ENCODE data around the gene SIPA1L3.
"Not testable (repeated sequence)": the region's sequence is repeated elsewhere in the genome, so short reads cannot be mapped to it uniquely, and the experiment has no call there.

SIPA1L3 gene

GRCh38 chr19:38211151-38211591, 304.2 kb downstream of the SIPA1L3 start:
- no peak for DNase-seq (ENCODE audit: low read depth in 2 of 2)

- no peak for DNase-seq (ENCODE audit: low read depth in 2 of 2)
These were observed 304.8 kb downstream of the SIPA1L3 start for GRCh38 chr19:38211766-38212165.

GRCh38 chr19:38213469-38213868, 306.5 kb downstream of the SIPA1L3 start:
- DNase-seq (ENCODE audit: low read depth in 2 of 2), result no peak

GRCh38 chr19:38213911-38214625, 307.1 kb downstream of the SIPA1L3 start:
- DNase-seq (ENCODE audit: low read depth in 2 of 2), result peak; percentile 20 to 26

GRCh38 chr19:38216785-38217641, 310.0 kb downstream of the SIPA1L3 start:
- DNase-seq (ENCODE audit: low read depth in 2 of 2), result no peak

- DNase-seq (ENCODE audit: low read depth in 2 of 2), result no peak
These were observed 311.2 kb downstream of the SIPA1L3 start for GRCh38 chr19:38218204-38218603.

- DNase-seq (ENCODE audit: low read depth in 2 of 2), result no peak
These were observed 312.2 kb downstream of the SIPA1L3 start for GRCh38 chr19:38219221-38219620.

- no peak for DNase-seq (ENCODE audit: low read depth in 2 of 2)
These were observed 314.4 kb downstream of the SIPA1L3 start for GRCh38 chr19:38221421-38221820.

GRCh38 chr19:38221919-38222830, 315.2 kb downstream of the SIPA1L3 start:
- DNase-seq (ENCODE audit: low read depth in 2 of 2), result no peak

GRCh38 chr19:38223119-38223523, 316.1 kb downstream of the SIPA1L3 start:
- DNase-seq (ENCODE audit: low read depth in 2 of 2), result no peak

- DNase-seq (ENCODE audit: low read depth in 2 of 2), result no peak
These were observed 316.6 kb downstream of the SIPA1L3 start for GRCh38 chr19:38223617-38224013.

GRCh38 chr19:38224014-38224862, 317.2 kb downstream of the SIPA1L3 start, which contains the start of gene DPF1:
Gene DPF1, minus strand, starts transcription at chr19:38224222. Its CDS starts 80 bp downstream, at chr19:38224142.
- no peak for DNase-seq (ENCODE audit: low read depth in 2 of 2)

GRCh38 chr19:38224863-38225218, 317.8 kb downstream of the SIPA1L3 start:
- not testable (repeated sequence) for DNase-seq (ENCODE audit: low read depth in 2 of 2)

- no peak for DNase-seq (ENCODE audit: low read depth in 2 of 2)
These were observed 320.4 kb downstream of the SIPA1L3 start for GRCh38 chr19:38227287-38228004.

- DNase-seq (ENCODE audit: low read depth in 2 of 2), result no peak
These were observed 321.0 kb downstream of the SIPA1L3 start for GRCh38 chr19:38228005-38228377.

- no peak for DNase-seq (ENCODE audit: low read depth in 2 of 2)
These were observed 321.8 kb downstream of the SIPA1L3 start for GRCh38 chr19:38228491-38229439.

- peak in 1 of 2 donors; percentile 13 for DNase-seq (ENCODE audit: low read depth in 2 of 2)
These were observed 322.6 kb downstream of the SIPA1L3 start for GRCh38 chr19:38229585-38230073.

- DNase-seq (ENCODE audit: low read depth in 2 of 2), result not testable (repeated sequence)
These were observed 323.6 kb downstream of the SIPA1L3 start for GRCh38 chr19:38230506-38231133.
